PFSK-1 (cell line): ENCODE measurements around the gene TMEM174.

Experiments
- FOXP2 ChIP-seq: optimal IDR thresholded peaks from 2 replicates; pipeline ENCODE3; 2011; ENCODE audit warnings: borderline replicate concordance, control low read depth, inconsistent platforms; ENCODE audit not compliant: insufficient read depth; ENCODE audit errors: extremely low read length, extremely low read depth
- POLR2AphosphoS5 ChIP-seq: IDR thresholded peaks from 2 replicates; pipeline ENCODE4 v1.6.1; 2012; ENCODE audit warnings: low read depth, mild to moderate bottlenecking, control low read depth, low read length, moderate library complexity
- SIN3A ChIP-seq: IDR thresholded peaks from 2 replicates; pipeline ENCODE4 v1.6.1; 2012; ENCODE audit warnings: mild to moderate bottlenecking, low read length, moderate library complexity, borderline replicate concordance; ENCODE audit not compliant: insufficient read depth
- TAF1 ChIP-seq: IDR thresholded peaks from 2 replicates; pipeline ENCODE4 v1.6.1; 2012; ENCODE audit warnings: low read length, control low read depth, borderline replicate concordance; ENCODE audit not compliant: insufficient read depth
- TF ChIP-seq, protein P1 (sequence below), 2 experiments: IDR thresholded peaks; 2 replicates each; pipeline versions ENCODE4 v1.6.1 to v1.8.0; 2011 to 2012; ENCODE audit warnings: low read depth in 2 of 2, low read length in 2 of 2, control low read depth in 1 of 2, inconsistent platforms in 1 of 2, mild to moderate bottlenecking in 1 of 2, moderate library complexity in 1 of 2; ENCODE audit not compliant: insufficient read depth in 1 of 2

TMEM174 gene

GRCh38 chr5:73182307-73182706 is 9.3 kb downstream of the TMEM174 start:
- TF ChIP-seq SIN3A (no peak), FOXP2 (no peak), POLR2AphosphoS5 (no peak), TAF1 (no peak)
- TF ChIP-seq, protein P1, sequence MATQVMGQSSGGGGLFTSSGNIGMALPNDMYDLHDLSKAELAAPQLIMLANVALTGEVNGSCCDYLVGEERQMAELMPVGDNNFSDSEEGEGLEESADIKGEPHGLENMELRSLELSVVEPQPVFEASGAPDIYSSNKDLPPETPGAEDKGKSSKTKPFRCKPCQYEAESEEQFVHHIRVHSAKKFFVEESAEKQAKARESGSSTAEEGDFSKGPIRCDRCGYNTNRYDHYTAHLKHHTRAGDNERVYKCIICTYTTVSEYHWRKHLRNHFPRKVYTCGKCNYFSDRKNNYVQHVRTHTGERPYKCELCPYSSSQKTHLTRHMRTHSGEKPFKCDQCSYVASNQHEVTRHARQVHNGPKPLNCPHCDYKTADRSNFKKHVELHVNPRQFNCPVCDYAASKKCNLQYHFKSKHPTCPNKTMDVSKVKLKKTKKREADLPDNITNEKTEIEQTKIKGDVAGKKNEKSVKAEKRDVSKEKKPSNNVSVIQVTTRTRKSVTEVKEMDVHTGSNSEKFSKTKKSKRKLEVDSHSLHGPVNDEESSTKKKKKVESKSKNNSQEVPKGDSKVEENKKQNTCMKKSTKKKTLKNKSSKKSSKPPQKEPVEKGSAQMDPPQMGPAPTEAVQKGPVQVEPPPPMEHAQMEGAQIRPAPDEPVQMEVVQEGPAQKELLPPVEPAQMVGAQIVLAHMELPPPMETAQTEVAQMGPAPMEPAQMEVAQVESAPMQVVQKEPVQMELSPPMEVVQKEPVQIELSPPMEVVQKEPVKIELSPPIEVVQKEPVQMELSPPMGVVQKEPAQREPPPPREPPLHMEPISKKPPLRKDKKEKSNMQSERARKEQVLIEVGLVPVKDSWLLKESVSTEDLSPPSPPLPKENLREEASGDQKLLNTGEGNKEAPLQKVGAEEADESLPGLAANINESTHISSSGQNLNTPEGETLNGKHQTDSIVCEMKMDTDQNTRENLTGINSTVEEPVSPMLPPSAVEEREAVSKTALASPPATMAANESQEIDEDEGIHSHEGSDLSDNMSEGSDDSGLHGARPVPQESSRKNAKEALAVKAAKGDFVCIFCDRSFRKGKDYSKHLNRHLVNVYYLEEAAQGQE (IDR thresholded peaks at IDR 0.05; ENCODE audit: insufficient read depth in 1 of 2, low read depth in 2 of 2, low read length in 2 of 2) = no peak

DNA sequence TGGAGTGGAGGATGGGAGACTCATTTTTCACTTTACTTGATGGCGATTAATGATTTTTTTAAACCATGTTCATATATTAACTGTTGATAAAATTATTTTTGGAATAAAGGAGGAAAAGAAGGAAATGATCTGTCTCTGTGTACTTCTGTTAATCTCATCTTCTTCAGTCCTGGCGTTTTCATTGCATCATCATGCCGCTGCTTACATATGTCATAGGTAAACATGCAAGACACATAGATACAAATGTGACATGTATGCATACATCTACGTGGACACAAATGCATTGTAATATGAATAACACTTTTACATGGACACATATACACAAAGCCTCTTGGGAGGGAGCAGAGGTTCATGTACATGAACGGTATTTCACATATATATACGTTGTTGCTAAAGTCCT is 10.0 kb downstream of the TMEM174 start:
- TF ChIP-seq SIN3A = no peak
- no peak for TF ChIP-seq FOXP2
- TF ChIP-seq TAF1 = no peak
- TF ChIP-seq, protein P1 (IDR thresholded peaks at IDR 0.05; ENCODE audit: insufficient read depth in 1 of 2, low read depth in 2 of 2, low read length in 2 of 2) = no peak
- no peak for TF ChIP-seq POLR2AphosphoS5

DNA sequence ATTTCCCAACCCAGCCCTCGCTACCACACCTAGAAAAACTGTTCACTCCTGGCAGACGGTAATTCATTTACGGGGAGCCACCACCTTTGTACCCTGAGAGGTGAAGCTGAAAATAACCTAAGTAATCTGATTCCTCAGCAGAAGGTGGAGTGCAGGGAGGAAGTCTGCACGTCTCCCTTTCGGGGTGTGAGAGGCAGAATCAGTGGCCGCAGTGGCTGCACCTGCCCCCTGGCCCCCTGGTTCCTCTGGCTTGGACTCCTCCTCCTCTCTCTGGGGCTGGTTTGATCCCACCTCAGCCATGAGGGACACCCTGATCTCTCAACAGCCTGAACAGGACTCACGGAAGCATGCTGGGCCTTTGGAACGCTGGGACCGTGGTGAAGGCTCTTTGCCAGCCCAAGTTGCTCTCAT is 10.5 kb downstream of the TMEM174 start:
- TF ChIP-seq FOXP2 = no peak
- TF ChIP-seq SIN3A = no peak
- TF ChIP-seq, protein P1 (IDR thresholded peaks at IDR 0.05; ENCODE audit: insufficient read depth in 1 of 2, low read depth in 2 of 2, low read length in 2 of 2) = no peak
- no peak for TF ChIP-seq TAF1

DNA sequence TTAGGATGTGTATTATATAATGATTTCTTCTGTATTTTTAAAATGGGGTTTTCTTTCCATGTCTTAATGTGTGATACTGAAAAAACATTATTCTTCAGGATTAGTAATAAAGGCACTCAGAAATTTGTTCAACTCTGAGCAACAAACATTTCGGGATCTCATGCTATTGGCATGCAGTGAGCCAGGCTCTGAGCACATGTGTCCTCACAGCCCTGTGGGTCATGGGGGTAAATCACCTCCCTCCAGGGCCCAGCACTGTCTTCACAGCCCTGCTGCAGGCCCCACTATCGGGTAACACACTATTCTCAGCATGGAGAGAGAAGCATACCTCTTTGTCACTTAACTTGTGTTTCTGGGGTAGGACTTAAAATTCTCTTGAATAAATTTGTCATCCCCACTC is 14.0 kb downstream of the TMEM174 start:
- TF ChIP-seq SIN3A (no peak), FOXP2 (no peak), TAF1 (no peak), POLR2AphosphoS5 (no peak)
- TF ChIP-seq, protein P1 (IDR thresholded peaks at IDR 0.05; ENCODE audit: insufficient read depth in 1 of 2, low read depth in 2 of 2, low read length in 2 of 2) = no peak
